GM10266 (cell line): ENCODE measurements around the gene OR10H2.
A peak's percentile ranks its signal among the peaks of the same experiment; 100 is the strongest.
"Not testable (repeated sequence)": the region's sequence is repeated elsewhere in the genome, so short reads cannot be mapped to it uniquely, and the experiment has no call there.

Source experiments
- DNase-seq: peaks from one replicate; pipeline ENCODE4 v3.0.0; 2012; ENCODE audit errors: extremely low spot score
- CTCF ChIP-seq: IDR thresholded peaks from 2 replicates; pipeline ENCODE4 v1.5.1; 2012; ENCODE audit warnings: mild to moderate bottlenecking, low read depth; ENCODE audit not compliant: control insufficient read depth, insufficient read depth; ENCODE audit errors: missing control alignments

OR10H2 gene

GRCh38 chr19:15759962-15760565 is 32.2 kb downstream of the OR10H2 start:
- TF ChIP-seq CTCF = peak; percentile 10
- DNase-seq = no peak

GRCh38 chr19:15769586-15769985 is 41.8 kb downstream of the OR10H2 start:
- DNase-seq = no peak
- TF ChIP-seq CTCF = no peak

- DNase-seq = not testable (repeated sequence)
Observed at GRCh38 chr19:15774159-15774558, 46.3 kb downstream of the OR10H2 start.

GRCh38 chr19:15775249-15775648 is 47.4 kb downstream of the OR10H2 start:
- no peak for TF ChIP-seq CTCF
- DNase-seq = no peak

- DNase-seq = no peak
Observed at GRCh38 chr19:15776264-15776663, 48.4 kb downstream of the OR10H2 start.

GRCh38 chr19:15776991-15777970 is 49.5 kb downstream of the OR10H2 start:
- DNase-seq = no peak
- no peak for TF ChIP-seq CTCF

More at GRCh38 chr19:15776264-15776663, 48.4 kb downstream of the OR10H2 start:
- TF ChIP-seq CTCF = no peak
